Thyroid gland (tissue), 4 donors: ENCODE results near the gene CCNJL.

Source experiments
- POLR2A ChIP-seq, 2 donors: fragments of 450-650 bp; IDR thresholded peaks; one replicate each; pipeline ENCODE4 v1.6.1; 2017; ENCODE audit warnings: antibody characterized with exemption in 2 of 2, mild to moderate bottlenecking in 2 of 2, moderate library complexity in 1 of 2
- TF ChIP-seq, protein P1 (sequence below), 6 experiments: fragments of 200-600 bp in 3 of 6; fragments of 450-650 bp in 3 of 6; sonication (generic) in 3 of 6; IDR thresholded peaks; one replicate each; pipeline ENCODE4 v1.5.1; 2016 to 2019; ENCODE audit warnings: antibody characterized with exemption in 6 of 6, mild to moderate bottlenecking in 2 of 6, inconsistent platforms in 1 of 6, moderate library complexity in 1 of 6

DNA sequence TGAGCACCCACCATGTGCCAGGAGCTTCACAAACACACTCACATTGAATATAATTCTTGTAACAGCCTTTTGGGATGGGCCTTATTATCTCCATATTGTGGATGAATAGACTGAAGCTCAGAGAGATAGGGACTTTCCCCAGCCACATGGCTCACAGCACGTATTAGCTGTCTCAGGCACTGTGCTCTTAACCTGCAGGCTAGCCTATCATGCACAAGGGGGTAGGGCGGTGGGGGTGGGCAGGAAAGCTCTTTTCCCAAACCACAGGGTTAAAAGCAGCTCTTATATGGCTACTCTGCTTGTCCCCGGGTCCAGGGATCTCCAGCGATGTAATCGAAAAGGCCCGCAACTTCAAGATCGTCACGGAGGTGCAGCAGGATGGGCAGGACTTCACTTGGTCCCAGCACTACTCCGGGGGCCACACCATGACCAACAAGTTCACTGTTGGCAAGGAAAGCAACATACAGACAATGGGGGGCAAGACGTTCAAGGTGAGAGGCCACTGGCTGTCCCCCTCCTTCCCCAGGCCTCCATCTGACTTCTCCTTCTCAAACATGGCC, 80.5 kb downstream of the CCNJL start:
- no peak for TF ChIP-seq POLR2A (IDR thresholded peaks at IDR 0.05)
- TF ChIP-seq, protein P1, sequence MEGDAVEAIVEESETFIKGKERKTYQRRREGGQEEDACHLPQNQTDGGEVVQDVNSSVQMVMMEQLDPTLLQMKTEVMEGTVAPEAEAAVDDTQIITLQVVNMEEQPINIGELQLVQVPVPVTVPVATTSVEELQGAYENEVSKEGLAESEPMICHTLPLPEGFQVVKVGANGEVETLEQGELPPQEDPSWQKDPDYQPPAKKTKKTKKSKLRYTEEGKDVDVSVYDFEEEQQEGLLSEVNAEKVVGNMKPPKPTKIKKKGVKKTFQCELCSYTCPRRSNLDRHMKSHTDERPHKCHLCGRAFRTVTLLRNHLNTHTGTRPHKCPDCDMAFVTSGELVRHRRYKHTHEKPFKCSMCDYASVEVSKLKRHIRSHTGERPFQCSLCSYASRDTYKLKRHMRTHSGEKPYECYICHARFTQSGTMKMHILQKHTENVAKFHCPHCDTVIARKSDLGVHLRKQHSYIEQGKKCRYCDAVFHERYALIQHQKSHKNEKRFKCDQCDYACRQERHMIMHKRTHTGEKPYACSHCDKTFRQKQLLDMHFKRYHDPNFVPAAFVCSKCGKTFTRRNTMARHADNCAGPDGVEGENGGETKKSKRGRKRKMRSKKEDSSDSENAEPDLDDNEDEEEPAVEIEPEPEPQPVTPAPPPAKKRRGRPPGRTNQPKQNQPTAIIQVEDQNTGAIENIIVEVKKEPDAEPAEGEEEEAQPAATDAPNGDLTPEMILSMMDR (IDR thresholded peaks at IDR 0.05), result no peak
